ENCODE measurements around the gene PAPPA2. TPM values are rescaled to one million over a fixed set of nuclear protein-coding genes. Genes with fewer than 3 reads are reported as not detected.
A peak's percentile ranks its signal among the peaks of the same experiment; 100 is the strongest.

Gene PAPPA2
- total RNA-seq, 2 experiments from 2014 or later, result 0.27 to 0.28 TPM

DNA sequence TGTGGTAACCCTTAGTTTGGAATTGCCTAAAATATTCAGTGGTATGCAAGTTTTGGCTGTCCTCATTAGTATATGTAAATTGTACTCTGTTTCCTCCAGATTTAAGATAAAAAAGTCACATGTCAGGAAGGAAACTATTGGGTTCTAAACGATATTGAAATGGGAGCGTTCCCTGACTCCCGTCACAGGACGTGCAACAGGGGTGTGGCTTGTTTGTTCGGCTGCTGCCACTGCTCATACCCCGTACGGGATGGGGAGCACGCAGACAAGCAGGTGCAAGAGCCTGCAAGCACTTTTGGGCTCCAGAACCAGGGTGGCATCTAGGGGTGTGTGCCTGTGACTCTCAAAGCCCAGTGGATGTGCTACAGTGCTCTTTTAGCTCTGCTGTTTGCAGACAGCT is 6.2 kb upstream of the PAPPA2 start:
- DNase-seq (no peak), ATAC-seq (no peak)
- no peaks in the 10 kb centered on the region for H3K36me3 Mint-ChIP-seq (ENCODE audit: low read depth)
- intact Hi-C loops (cut with DNase I, micrococcal nuclease), result no loop called here
- H3K27me3 Mint-ChIP-seq, result no peaks in the 10 kb centered on the region
- CTCF ChIA-PET, result interaction anchor here (0.7 kb wide), 1 partner anchor 1119 kb away, joined by 3 read pairs; no protein-coding TSS in a partner anchor
- H3K27ac Mint-ChIP-seq, result no peak overlapping the region
- peaks cover 4% of the 10 kb centered on the region for H3K9me3 Mint-ChIP-seq (ENCODE audit: low read depth)
- no peak overlapping the region for H3K4me3 Mint-ChIP-seq
- H3K4me1 Mint-ChIP-seq, result no peaks in the 10 kb centered on the region
- POLR2A ChIA-PET, result no interaction called here

DNA sequence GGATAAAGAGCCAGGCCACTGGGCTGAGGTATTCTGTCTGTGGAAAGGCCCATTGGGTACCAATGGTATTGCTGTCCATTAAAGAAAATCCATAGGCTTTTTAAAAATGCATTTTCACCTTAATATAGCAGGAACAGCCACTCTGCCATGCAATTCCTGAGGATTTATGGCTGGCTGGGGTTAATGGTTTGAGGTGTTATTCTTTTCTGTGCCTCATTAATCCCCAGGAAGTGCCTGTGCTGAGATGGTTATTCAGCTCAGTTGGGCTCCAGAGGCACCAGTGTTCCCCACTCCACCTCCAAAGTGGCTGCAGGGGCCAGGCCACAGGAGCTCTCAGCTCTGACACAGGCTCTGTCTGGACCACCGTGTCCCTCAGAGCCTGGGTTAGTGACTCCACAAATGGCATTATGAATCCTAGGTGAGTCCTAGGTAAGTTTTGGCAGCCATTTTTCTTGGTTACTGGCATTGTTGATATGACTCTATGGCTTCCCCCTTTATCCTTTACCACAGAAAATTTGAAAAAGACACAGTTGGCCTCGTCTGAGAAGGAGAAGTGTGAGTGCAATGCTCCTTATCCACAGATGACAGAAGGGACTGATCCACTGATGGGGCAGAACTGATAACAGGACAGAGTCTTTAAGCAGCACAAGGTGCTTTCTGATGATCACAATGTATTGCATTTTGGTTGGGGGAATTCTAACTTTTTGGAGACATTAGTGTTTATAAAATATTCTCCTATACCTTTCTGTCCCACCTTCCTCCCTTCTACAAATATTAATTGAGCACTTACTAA is 2.2 kb upstream of the PAPPA2 start:
- no peaks in the 10 kb centered on the region for H3K36me3 Mint-ChIP-seq (ENCODE audit: low read depth)
- ATAC-seq (no peak), DNase-seq (no peak)
- H3K9me3 Mint-ChIP-seq (ENCODE audit: low read depth), result no peaks in the 10 kb centered on the region
- intact Hi-C loops (cut with DNase I, micrococcal nuclease), result no loop called here
- no peak overlapping the region for H3K27ac Mint-ChIP-seq
- POLR2A ChIA-PET, result no interaction called here
- H3K4me3 Mint-ChIP-seq, result no peak overlapping the region
- H3K27me3 Mint-ChIP-seq, result no peaks in the 10 kb centered on the region
- no peaks in the 10 kb centered on the region for H3K4me1 Mint-ChIP-seq
- CTCF ChIA-PET, result interaction anchor here (0.7 kb wide), 1 partner anchor 9 kb away, joined by 3 read pairs; no protein-coding TSS in a partner anchor

DNA sequence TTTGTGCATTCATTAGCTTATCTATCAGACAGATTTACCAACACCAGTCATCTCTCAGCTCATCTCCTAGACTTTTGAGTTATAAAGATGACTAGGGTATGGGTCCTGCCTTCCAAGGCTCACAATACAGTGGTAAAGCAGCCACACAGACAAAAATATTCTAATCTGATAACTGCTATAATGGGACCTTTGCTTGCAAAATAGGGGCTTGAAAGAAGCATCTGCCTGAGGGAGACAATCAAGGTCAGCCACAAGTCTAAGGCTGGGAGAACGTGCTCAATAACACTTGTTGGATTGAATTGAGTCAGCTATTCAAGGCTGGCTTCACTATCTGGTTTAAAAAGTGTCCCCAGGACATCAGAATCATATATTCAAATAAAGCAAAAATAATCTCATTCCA is 1.4 kb upstream of the PAPPA2 start:
- DNase-seq (no peak), ATAC-seq (no peak)
- no peak overlapping the region for H3K4me3 Mint-ChIP-seq
- no peak overlapping the region for H3K27ac Mint-ChIP-seq
- POLR2A ChIA-PET, result no interaction called here
- intact Hi-C loops (cut with DNase I, micrococcal nuclease), result no loop called here
- no peaks in the 10 kb centered on the region for H3K4me1 Mint-ChIP-seq
- H3K9me3 Mint-ChIP-seq (ENCODE audit: low read depth), result no peaks in the 10 kb centered on the region
- CTCF ChIA-PET, result no interaction called here
- no peaks in the 10 kb centered on the region for H3K36me3 Mint-ChIP-seq (ENCODE audit: low read depth)
- H3K27me3 Mint-ChIP-seq, result no peaks in the 10 kb centered on the region

DNA sequence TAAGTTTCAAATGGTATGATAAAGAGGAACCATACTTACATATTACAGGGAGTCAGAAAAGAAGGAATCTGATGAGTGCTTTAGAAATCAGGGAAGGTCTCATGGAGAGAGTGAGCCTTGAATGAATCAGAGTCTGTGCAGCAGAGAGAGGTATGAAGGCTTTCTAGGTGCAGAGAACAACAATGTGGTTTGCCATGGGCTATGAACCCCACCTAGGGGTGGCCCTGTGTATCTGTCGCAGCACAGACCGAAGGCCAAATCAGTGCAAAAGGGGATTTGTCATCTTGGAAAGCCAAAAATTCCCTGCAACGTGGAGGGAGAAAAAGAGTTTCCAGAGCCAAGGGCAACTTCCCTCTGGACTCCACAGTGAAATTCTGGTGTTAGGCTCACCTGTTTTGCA is 3.5 kb downstream of the PAPPA2 start:
- POLR2A ChIA-PET, result no interaction called here
- CTCF ChIA-PET, result no interaction called here
- Mint-ChIP-seq H3K27ac (no peak overlapping the region), H3K4me1 (no peaks in the 10 kb centered on the region), H3K9me3 (ENCODE audit: low read depth) (no peaks in the 10 kb centered on the region), H3K4me3 (no peak overlapping the region), H3K27me3 (peaks cover 3% of the 10 kb centered on the region), H3K36me3 (ENCODE audit: low read depth) (no peaks in the 10 kb centered on the region)
- ATAC-seq, result no peak
- DNase-seq, result peak; percentile 8
- intact Hi-C loops (cut with DNase I, micrococcal nuclease), result no loop called here

DNA sequence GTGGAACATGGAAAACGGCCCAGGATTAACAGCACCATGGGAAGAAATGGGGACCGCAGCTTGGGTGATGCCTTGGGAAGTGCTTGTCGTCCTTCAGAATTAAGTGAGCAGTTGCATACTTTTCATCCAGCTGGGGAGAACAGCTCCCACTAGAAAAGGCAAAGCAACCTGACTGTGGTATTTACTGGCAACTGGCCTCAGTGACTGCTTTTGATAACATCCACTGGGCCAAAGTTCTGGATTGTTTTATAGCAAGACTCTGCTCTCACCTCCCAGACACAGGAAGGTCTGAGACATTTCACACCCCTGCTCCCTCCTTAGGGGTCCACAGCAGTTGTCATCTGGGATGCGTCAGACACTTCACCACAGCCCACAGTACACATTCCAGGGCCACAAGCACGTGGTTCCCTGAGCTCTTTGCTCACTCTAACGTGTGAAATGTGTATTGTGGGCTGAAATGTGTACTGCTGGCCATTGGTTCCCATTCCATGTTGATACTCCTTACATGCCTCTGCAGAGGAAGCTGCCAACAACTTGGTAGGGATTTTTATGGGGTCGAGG is 6.6 kb downstream of the PAPPA2 start:
- no peaks in the 10 kb centered on the region for H3K4me1 Mint-ChIP-seq
- H3K36me3 Mint-ChIP-seq (ENCODE audit: low read depth), result no peaks in the 10 kb centered on the region
- no peak for ATAC-seq
- no peak for DNase-seq
- H3K27me3 Mint-ChIP-seq, result peaks cover 5% of the 10 kb centered on the region
- no peaks in the 10 kb centered on the region for H3K9me3 Mint-ChIP-seq (ENCODE audit: low read depth)
- no peak overlapping the region for H3K4me3 Mint-ChIP-seq
- POLR2A ChIA-PET, result no interaction called here
- CTCF ChIA-PET, result interaction anchor here (1.0 kb wide), 1 partner anchor 9 kb away, joined by 3 read pairs; no protein-coding TSS in a partner anchor
- intact Hi-C loops (cut with DNase I, micrococcal nuclease), result no loop called here
- no peak overlapping the region for H3K27ac Mint-ChIP-seq

DNA sequence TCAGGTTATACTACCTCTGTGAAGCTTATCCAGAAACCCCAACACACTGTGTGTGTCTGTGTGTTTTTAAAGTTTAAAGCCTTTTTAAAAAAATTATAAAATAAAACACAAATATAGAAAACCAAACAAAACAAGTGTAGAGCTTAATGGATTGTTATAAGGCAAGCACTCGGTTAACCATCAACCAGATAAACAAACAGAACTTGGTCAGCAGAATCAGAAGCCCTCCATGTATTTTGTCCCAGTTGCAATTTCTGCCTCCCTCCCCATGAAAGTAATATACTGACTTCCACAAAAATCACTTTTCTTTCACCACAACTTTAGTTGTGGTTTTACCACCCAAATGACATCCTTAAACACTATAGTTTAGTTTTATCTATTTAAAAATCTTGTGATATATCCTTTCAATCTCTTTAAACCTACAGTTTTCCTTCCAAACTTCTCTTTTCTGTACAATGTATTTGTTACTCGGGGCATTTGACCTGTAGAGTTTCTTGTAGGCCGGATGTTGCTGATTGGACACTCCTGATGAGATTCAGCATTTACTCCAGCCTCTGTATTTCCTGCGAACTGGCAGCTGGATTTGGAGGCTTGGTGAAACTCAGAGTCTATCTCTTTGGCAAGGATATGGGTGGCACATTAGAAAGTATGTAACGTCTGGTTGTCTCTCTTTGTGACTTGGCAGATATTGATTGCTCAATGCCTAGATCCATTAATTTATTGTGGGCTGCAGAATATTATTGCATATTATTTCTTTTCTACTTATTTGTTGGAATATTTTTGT is 8.6 kb downstream of the PAPPA2 start:
- Mint-ChIP-seq H3K27ac (no peak overlapping the region), H3K9me3 (ENCODE audit: low read depth) (no peaks in the 10 kb centered on the region), H3K4me1 (no peaks in the 10 kb centered on the region), H3K36me3 (ENCODE audit: low read depth) (no peaks in the 10 kb centered on the region), H3K27me3 (peaks cover 5% of the 10 kb centered on the region), H3K4me3 (no peak overlapping the region)
- ChIA-PET POLR2A (no interaction called here), CTCF (interaction anchor here (0.7 kb wide), 1 partner anchor 26 kb away, joined by 3 read pairs; no protein-coding TSS in a partner anchor)
- ATAC-seq (no peak), DNase-seq (no peak)
- intact Hi-C loops (cut with DNase I, micrococcal nuclease), result no loop called here

DNA sequence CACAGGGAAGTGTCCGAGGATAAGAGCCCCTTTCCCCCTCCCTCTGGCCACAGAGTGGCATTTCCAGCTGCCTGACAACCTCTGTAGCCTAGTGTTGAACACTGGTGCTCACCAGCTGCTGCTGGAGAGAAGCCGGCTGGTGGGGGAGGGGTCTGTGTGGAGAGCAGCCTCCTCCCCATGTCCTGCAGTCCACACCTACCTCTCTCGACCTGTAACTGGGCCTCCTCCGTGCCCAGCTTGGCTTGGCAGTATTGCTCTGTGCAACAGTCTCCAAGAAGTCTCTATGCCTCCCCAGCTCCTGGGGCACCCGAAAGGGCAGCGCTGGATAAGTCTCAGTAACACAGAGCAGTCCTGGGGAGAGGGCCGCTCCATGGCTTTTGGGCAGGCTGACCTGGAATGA is 17.0 kb downstream of the PAPPA2 start:
- ChIA-PET POLR2A (no interaction called here), CTCF (no interaction called here)
- ATAC-seq (no peak), DNase-seq (no peak)
- intact Hi-C loops (cut with DNase I, micrococcal nuclease), result no loop called here
- no peak overlapping the region for H3K4me3 Mint-ChIP-seq
- H3K9me3 Mint-ChIP-seq (ENCODE audit: low read depth), result peaks cover 3% of the 10 kb centered on the region
- no peak overlapping the region for H3K27ac Mint-ChIP-seq
- no peaks in the 10 kb centered on the region for H3K36me3 Mint-ChIP-seq (ENCODE audit: low read depth)
- no peaks in the 10 kb centered on the region for H3K4me1 Mint-ChIP-seq
- H3K27me3 Mint-ChIP-seq, result no peaks in the 10 kb centered on the region

DNA sequence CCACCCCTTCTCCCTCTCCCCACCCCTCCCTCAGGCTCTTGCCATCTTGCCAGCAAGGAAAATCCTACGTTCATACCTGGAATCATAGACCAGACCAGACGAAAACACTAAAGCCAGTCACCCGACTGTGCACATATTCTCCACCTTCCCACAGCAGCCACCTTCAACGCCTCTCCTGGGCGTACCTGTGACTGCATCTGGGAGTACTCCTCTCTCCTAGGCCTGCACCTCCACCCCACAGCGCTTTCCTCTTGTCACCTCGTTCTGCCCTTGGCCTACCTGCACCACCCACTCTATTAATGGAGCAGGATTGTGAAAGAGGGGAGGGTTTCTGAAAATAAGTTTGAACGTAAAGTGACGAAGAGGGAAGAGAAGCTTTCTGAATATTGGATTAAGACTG is 17.8 kb downstream of the PAPPA2 start:
- H3K4me3 Mint-ChIP-seq, result no peak overlapping the region

DNA sequence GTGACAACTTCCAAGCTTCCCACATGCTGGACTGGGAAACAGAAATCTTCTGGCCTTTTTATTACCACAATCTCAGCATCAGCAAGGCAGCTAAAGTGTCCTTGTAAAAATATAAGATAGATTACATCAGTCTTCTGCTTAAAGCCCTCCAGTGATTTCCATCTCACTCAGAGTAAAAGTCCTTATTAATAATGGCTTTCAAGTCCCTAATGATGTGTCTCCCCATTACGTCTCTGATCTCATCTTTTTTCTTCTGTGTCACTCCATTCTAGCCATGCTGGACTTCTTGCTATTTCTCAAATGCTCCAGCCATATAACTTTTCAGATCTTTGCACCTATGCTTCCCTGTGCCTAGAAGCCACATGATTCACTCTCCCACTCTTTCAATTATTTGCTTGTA is 22.1 kb downstream of the PAPPA2 start:
- DNase-seq (no peak), ATAC-seq (no peak)
- Mint-ChIP-seq H3K9me3 (ENCODE audit: low read depth) (peaks cover 3% of the 10 kb centered on the region), H3K4me1 (no peaks in the 10 kb centered on the region), H3K36me3 (ENCODE audit: low read depth) (no peaks in the 10 kb centered on the region), H3K4me3 (no peak overlapping the region), H3K27ac (no peak overlapping the region), H3K27me3 (no peaks in the 10 kb centered on the region)
- intact Hi-C loops (cut with DNase I, micrococcal nuclease), result no loop called here
- POLR2A ChIA-PET, result no interaction called here
- CTCF ChIA-PET, result no interaction called here

More for the DNA sequence above, 17.8 kb downstream of the PAPPA2 start:
- ATAC-seq (no peak), DNase-seq (no peak)
- Mint-ChIP-seq H3K27ac (no peak overlapping the region), H3K36me3 (ENCODE audit: low read depth) (no peaks in the 10 kb centered on the region), H3K4me1 (no peaks in the 10 kb centered on the region), H3K9me3 (ENCODE audit: low read depth) (peaks cover 3% of the 10 kb centered on the region), H3K27me3 (no peaks in the 10 kb centered on the region)
- CTCF ChIA-PET, result no interaction called here
- intact Hi-C loops (cut with DNase I, micrococcal nuclease), result no loop called here
- POLR2A ChIA-PET, result no interaction called here

DNA sequence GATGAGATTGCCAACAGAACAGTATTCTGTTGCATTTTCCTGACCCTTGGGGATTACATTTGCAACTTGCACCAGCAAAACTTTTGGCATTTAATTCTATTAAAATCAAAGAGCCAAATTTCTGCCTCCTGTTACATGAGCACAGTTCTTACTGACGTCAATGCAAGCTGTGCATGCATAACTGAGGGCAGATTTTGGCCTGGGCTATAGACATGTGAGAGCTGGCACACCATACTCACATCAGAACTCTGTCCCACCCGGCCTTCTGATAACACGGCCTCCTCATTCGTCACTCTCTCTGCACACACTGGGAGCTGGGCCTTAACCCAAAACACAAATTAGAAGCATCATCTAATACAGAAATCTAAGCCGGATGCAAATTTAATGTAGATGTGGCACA is 31.5 kb downstream of the PAPPA2 start:
- DNase-seq (no peak), ATAC-seq (no peak)
- Mint-ChIP-seq H3K27ac (no peak overlapping the region), H3K36me3 (ENCODE audit: low read depth) (no peaks in the 10 kb centered on the region), H3K9me3 (ENCODE audit: low read depth) (no peaks in the 10 kb centered on the region), H3K27me3 (no peaks in the 10 kb centered on the region), H3K4me3 (no peak overlapping the region), H3K4me1 (no peaks in the 10 kb centered on the region)
- CTCF ChIA-PET, result no interaction called here
- intact Hi-C loops (cut with DNase I, micrococcal nuclease), result no loop called here
- POLR2A ChIA-PET, result no interaction called here

DNA sequence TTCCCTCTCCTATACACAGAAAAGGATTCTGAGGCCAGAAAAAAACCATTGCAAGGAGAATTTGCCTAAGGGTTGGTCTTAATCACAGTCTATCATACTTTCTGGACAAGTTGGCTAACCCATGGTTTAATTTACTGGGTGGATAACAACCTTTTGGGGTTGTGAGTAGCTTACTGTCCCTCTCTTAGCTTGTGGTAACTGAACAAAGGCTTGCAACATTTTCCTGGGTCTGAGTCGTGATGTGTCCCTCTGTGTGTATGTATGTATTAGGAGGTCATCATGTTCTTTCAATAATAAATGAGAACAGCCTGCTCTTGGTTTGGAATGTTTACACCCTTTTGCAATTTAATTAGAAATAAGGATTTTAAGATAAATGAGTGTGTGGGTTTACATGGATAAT is 36.7 kb downstream of the PAPPA2 start:
- ChIA-PET POLR2A (no interaction called here), CTCF (interaction anchor here (0.7 kb wide), 1 partner anchor 447 kb away, joined by 3 read pairs; no protein-coding TSS in a partner anchor)
- Mint-ChIP-seq H3K27ac (no peak overlapping the region), H3K36me3 (ENCODE audit: low read depth) (no peaks in the 10 kb centered on the region), H3K4me1 (no peaks in the 10 kb centered on the region), H3K9me3 (ENCODE audit: low read depth) (no peaks in the 10 kb centered on the region), H3K4me3 (no peak overlapping the region), H3K27me3 (no peaks in the 10 kb centered on the region)
- intact Hi-C loops (cut with DNase I, micrococcal nuclease), result no loop called here
- ATAC-seq, result no peak
- no peak for DNase-seq

DNA sequence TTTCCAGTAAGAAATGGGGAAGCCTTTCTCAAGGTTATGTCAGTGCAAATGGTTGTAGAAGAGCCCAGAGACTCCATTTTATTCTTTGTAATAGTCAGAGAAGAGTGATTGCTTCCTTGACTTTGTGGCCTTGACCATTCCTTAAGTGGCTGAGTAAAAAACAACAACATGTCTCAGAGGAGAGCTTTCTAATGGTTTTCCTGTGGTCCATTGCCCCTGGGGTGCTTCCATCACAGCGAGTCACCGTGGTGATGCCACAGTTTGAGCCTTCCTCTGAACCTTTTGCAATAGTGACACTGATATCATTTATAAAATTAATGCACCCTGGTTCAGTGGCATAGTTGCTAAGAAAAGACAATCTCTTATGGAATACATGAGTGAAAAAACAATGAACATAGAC is 38.6 kb downstream of the PAPPA2 start:
- Mint-ChIP-seq H3K27ac (no peak overlapping the region), H3K36me3 (ENCODE audit: low read depth) (no peaks in the 10 kb centered on the region), H3K27me3 (peaks cover 3% of the 10 kb centered on the region), H3K4me1 (no peaks in the 10 kb centered on the region), H3K4me3 (no peak overlapping the region), H3K9me3 (ENCODE audit: low read depth) (no peaks in the 10 kb centered on the region)
- no peak for DNase-seq
- POLR2A ChIA-PET, result interaction anchor here (0.6 kb wide), 1 partner anchor 141 kb away, joined by 3 read pairs; no protein-coding TSS in a partner anchor
- no peak for ATAC-seq
- intact Hi-C loops (cut with DNase I, micrococcal nuclease), result no loop called here
- CTCF ChIA-PET, result no interaction called here
